WTC11 (cell line): ENCODE data around the gene SARDH. TPM values are rescaled to one million over a fixed set of nuclear protein-coding genes. Genes with fewer than 3 reads are reported as not detected.

ENCODE experiments used
- ATAC-seq: fragments of 200-7000 bp; cut with Tn5 transposase; 2 replicates; pipeline ENCODE4 v1.10.0; 2021; ENCODE audit warnings: mild to moderate bottlenecking, moderate library complexity
- CTCF ChIA-PET: fragments of 300-600 bp; sonication (Branson Sonifier 250); formaldehyde crosslinking; loops from one replicate; lab custom pipeline; 2021; ENCODE audit warnings: antibody characterized with exemption; lab: Charles Lee
- POLR2A ChIA-PET: fragments of 350-600 bp; sonication (Branson Sonifier 250); formaldehyde crosslinking; loops from one replicate; lab custom pipeline; 2021; ENCODE audit warnings: antibody characterized with exemption; lab: Charles Lee
- DNase-seq: peaks from one replicate; pipeline ENCODE4 v3.0.0; 2021; ENCODE audit warnings: low spot score
- H3K27ac Mint-ChIP-seq: 2 replicates; pipeline ENCODE4 v1.8.0; 2021; ENCODE audit warnings: mixed read lengths
- H3K27me3 Mint-ChIP-seq: 2 replicates; pipeline ENCODE4 v1.8.0; 2021; ENCODE audit warnings: low read depth, mild to moderate bottlenecking, moderate library complexity, mixed read lengths
- H3K36me3 Mint-ChIP-seq: 2 replicates; pipeline ENCODE4 v1.8.0; 2021; ENCODE audit warnings: mixed read lengths
- H3K4me1 Mint-ChIP-seq: 2 replicates; pipeline ENCODE4 v1.8.0; 2022; ENCODE audit warnings: mixed read lengths
- H3K4me3 Mint-ChIP-seq: 2 replicates; pipeline ENCODE4 v1.8.0; 2021; ENCODE audit warnings: mild to moderate bottlenecking, moderate library complexity, mixed read lengths
- H3K9me3 Mint-ChIP-seq: 2 replicates; pipeline ENCODE4 v1.8.0; 2021; ENCODE audit warnings: mixed read lengths
- AR ChIP-seq: fragments of 250-450 bp; sonication (Bioruptor Pico); IDR thresholded peaks from 2 replicates; pipeline ENCODE4 v1.9.0; 2021; ENCODE audit warnings: mild to moderate bottlenecking
- ARID4B ChIP-seq: sonication (generic); formaldehyde crosslinking; IDR thresholded peaks from 2 replicates; pipeline ENCODE4 v1.8.0; 2023; ENCODE audit warnings: missing genetic modification reagents, mild to moderate bottlenecking, borderline replicate concordance
- CBFB ChIP-seq: sonication (generic); formaldehyde crosslinking; IDR thresholded peaks from 2 replicates; pipeline ENCODE4 v1.8.1; 2022; ENCODE audit warnings: mild to moderate bottlenecking, low read depth, missing genetic modification reagents
- ELF4 ChIP-seq: sonication (generic); formaldehyde crosslinking; IDR thresholded peaks from 2 replicates; pipeline ENCODE4 v1.8.1; 2022; ENCODE audit warnings: low read depth, mild to moderate bottlenecking, moderate library complexity, missing genetic modification reagents
- EMX1 ChIP-seq: fragments of 250-450 bp; sonication (Bioruptor Pico); IDR thresholded peaks from 2 replicates; pipeline ENCODE4 v1.8.0; 2021; ENCODE audit warnings: mild to moderate bottlenecking
- ERG ChIP-seq: fragments of 250-450 bp; sonication (Bioruptor Pico); IDR thresholded peaks from 2 replicates; pipeline ENCODE4 v1.8.0; 2021; ENCODE audit warnings: mild to moderate bottlenecking
- ESRRA ChIP-seq: sonication (generic); formaldehyde crosslinking; IDR thresholded peaks from 2 replicates; pipeline ENCODE4 v1.8.1; 2022; ENCODE audit warnings: mild to moderate bottlenecking, missing genetic modification reagents, borderline replicate concordance
- ETV6 ChIP-seq: sonication (generic); formaldehyde crosslinking; IDR thresholded peaks from 2 replicates; pipeline ENCODE4 v1.8.1; 2022; ENCODE audit warnings: mild to moderate bottlenecking, missing genetic modification reagents
- FOXK1 ChIP-seq: sonication (generic); formaldehyde crosslinking; IDR thresholded peaks from 2 replicates; pipeline ENCODE4 v1.8.0; 2022; ENCODE audit warnings: mild to moderate bottlenecking, moderate library complexity, missing genetic modification reagents
- IRF1 ChIP-seq: sonication (generic); formaldehyde crosslinking; IDR thresholded peaks from 2 replicates; pipeline ENCODE4 v1.8.0; 2023; ENCODE audit warnings: missing genetic modification reagents
- IRF2 ChIP-seq: sonication (generic); formaldehyde crosslinking; IDR thresholded peaks from 2 replicates; pipeline ENCODE4 v1.8.0; 2022; ENCODE audit warnings: low read depth, missing genetic modification reagents, borderline replicate concordance
- JAZF1 ChIP-seq: fragments of 250-450 bp; sonication (Bioruptor Pico); IDR thresholded peaks from 2 replicates; pipeline ENCODE4 v1.9.0; 2021; ENCODE audit warnings: moderate library complexity, mild to moderate bottlenecking, inconsistent platforms
- JUN ChIP-seq: sonication (generic); formaldehyde crosslinking; IDR thresholded peaks from 2 replicates; pipeline ENCODE4 v1.8.0; 2023; ENCODE audit warnings: mild to moderate bottlenecking, missing genetic modification reagents
- MAX ChIP-seq: sonication (generic); formaldehyde crosslinking; IDR thresholded peaks from 2 replicates; pipeline ENCODE4 v1.8.0; 2022; ENCODE audit warnings: mild to moderate bottlenecking, missing genetic modification reagents
- MLX ChIP-seq: sonication (generic); formaldehyde crosslinking; IDR thresholded peaks from 2 replicates; pipeline ENCODE4 v1.8.1; 2023; ENCODE audit warnings: mild to moderate bottlenecking, missing genetic modification reagents, moderate library complexity
- PREB ChIP-seq: sonication (generic); formaldehyde crosslinking; IDR thresholded peaks from 2 replicates; pipeline ENCODE4 v1.8.1; 2022; ENCODE audit warnings: mild to moderate bottlenecking, missing genetic modification reagents, moderate library complexity, borderline replicate concordance
- RORB ChIP-seq: fragments of 250-450 bp; sonication (Bioruptor Pico); IDR thresholded peaks from 2 replicates; pipeline ENCODE4 v1.9.0; 2021; ENCODE audit warnings: mild to moderate bottlenecking
- TCF7 ChIP-seq: sonication (generic); formaldehyde crosslinking; IDR thresholded peaks from 2 replicates; pipeline ENCODE4 v1.8.0; 2022; ENCODE audit warnings: mild to moderate bottlenecking, low read depth, missing genetic modification reagents, moderate library complexity
- USF1 ChIP-seq: sonication (generic); formaldehyde crosslinking; IDR thresholded peaks from 2 replicates; pipeline ENCODE4 v1.8.0; 2022; ENCODE audit warnings: mild to moderate bottlenecking, missing genetic modification reagents
- ZBTB21 ChIP-seq: sonication (generic); formaldehyde crosslinking; IDR thresholded peaks from 2 replicates; pipeline ENCODE4 v1.8.1; 2023; ENCODE audit warnings: mild to moderate bottlenecking, missing genetic modification reagents, borderline replicate concordance
- ZNF138 ChIP-seq: sonication (generic); formaldehyde crosslinking; conservative IDR thresholded peaks from 2 replicates; pipeline ENCODE4 v1.8.1; 2022; ENCODE audit warnings: mild to moderate bottlenecking, moderate library complexity, missing genetic modification reagents
- total RNA-seq: library from RNA; stranded (reverse); gene quantifications from 3 replicates; pipeline ENCODE4 v1.2.3, GENCODE V29; 2021

SARDH gene
- total RNA-seq, 1 experiment from 2014 or later = 8.5 TPM

DNA sequence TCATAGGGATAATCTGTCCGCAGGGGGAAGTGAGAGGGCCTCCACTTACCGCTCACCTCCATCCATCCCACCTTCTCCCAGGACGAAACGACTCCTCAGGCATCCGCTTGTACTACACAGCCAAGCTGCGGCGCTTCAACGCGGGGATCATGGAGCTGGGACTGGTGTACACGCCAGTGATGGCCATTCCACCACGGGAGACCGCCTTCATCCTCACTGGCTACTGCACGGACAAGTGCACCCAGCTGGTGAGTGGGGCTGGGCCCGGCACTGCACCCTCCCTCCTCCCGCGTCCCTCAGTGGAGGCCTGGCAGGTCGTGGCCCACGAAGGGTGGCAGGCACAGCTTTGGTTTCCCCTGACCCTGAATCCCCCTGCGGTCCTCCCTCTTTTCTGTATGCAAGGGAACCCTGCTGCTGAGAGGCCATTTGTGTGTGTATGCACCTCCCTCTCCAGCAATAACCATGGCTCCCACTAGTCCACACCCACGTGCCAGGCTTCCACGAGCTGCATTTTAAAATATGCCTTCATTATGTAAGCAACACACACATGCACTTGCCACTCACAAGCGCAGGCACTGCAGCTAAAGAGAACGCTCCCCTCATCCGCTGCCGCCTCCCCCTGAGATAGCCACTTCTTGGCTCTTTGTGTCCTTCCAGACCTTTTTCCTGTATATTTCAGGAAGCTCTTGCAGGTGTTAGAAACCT lies 90.2 kb downstream of the SARDH start:
- no peaks in the 10 kb centered on the region for H3K27me3 Mint-ChIP-seq
- H3K4me3 Mint-ChIP-seq = no peak overlapping the region
- CTCF ChIA-PET = interaction anchor here (0.8 to 1.2 kb wide), 2 partner anchors 14 to 68 kb away, joined by 3 to 4 read pairs; no protein-coding TSS in a partner anchor
- H3K36me3 Mint-ChIP-seq = no peaks in the 10 kb centered on the region
- ATAC-seq (no peak), DNase-seq (no peak)
- no peak for TF ChIP-seq MLX (CRISPR knock-in tag)
- no peak for TF ChIP-seq AR (CRISPR knock-in tag)
- no peak for TF ChIP-seq ELF4 (CRISPR knock-in tag)
- TF ChIP-seq IRF2 (CRISPR knock-in tag) = no peak
- no peak for TF ChIP-seq ZBTB21 (CRISPR knock-in tag)
- no peak for TF ChIP-seq ERG
- no peak for TF ChIP-seq ETV6 (CRISPR knock-in tag)
- TF ChIP-seq EMX1 (CRISPR knock-in tag) = no peak
- no peak for TF ChIP-seq USF1 (CRISPR knock-in tag)
- no peak for TF ChIP-seq ESRRA (CRISPR knock-in tag)
- TF ChIP-seq RORB (CRISPR knock-in tag) = no peak
- TF ChIP-seq JUN (CRISPR knock-in tag) = no peak
- TF ChIP-seq JAZF1 = no peak
- no peak for TF ChIP-seq PREB (CRISPR knock-in tag)
- TF ChIP-seq ZNF138 (CRISPR knock-in tag) = no peak
- TF ChIP-seq IRF1 (CRISPR knock-in tag) = no peak
- TF ChIP-seq CBFB (CRISPR knock-in tag) = no peak
- no peaks in the 10 kb centered on the region for H3K9me3 Mint-ChIP-seq
- H3K27ac Mint-ChIP-seq = no peak overlapping the region
- POLR2A ChIA-PET = no interaction called here
- no peaks in the 10 kb centered on the region for H3K4me1 Mint-ChIP-seq

DNA sequence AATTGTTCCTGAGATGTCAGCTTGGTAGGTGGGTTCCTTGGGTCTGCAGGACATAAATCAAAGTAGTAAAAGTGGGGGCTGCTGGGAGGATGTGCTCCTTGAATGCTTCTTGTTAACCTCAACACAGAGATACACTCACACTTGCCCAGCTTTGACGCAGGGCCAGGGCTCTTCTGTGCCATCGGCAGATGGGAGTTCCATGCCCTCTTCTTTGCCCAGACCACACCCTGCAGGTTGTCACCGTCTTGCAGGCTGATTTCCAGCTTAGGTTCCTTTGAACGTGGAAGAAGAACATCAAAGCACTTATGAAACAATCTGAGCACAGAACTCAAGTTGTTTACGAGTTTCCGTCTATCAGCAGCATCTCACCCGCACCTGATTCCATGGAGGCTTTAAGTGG lies 91.0 kb downstream of the SARDH start:
- POLR2A ChIA-PET = no interaction called here
- no peaks in the 10 kb centered on the region for H3K27me3 Mint-ChIP-seq
- TF ChIP-seq JAZF1 = no peak
- TF ChIP-seq TCF7 (CRISPR knock-in tag) = no peak
- TF ChIP-seq ARID4B (CRISPR knock-in tag) = no peak
- no peak for TF ChIP-seq ERG
- no peak for TF ChIP-seq MAX (CRISPR knock-in tag)
- no peak for TF ChIP-seq FOXK1
- no peak for TF ChIP-seq CBFB (CRISPR knock-in tag)

More for the DNA sequence above, 91.0 kb downstream of the SARDH start:
- CTCF ChIA-PET = no interaction called here
- H3K27ac Mint-ChIP-seq = no peak overlapping the region
- no peaks in the 10 kb centered on the region for H3K9me3 Mint-ChIP-seq
- no peak overlapping the region for H3K4me3 Mint-ChIP-seq
- no peaks in the 10 kb centered on the region for H3K36me3 Mint-ChIP-seq
- no peak for DNase-seq
- H3K4me1 Mint-ChIP-seq = no peaks in the 10 kb centered on the region
- no peak for ATAC-seq
